Right lobe of liver (tissue), 6 donors: Measurements from ENCODE around the gene GLIS1. TPM values are rescaled to one million over a fixed set of nuclear protein-coding genes. Genes with fewer than 3 reads are reported as not detected.

Experiments used
- ATAC-seq, 4 donors: fragments of 200-7000 bp; cut with Tn5 transposase; one replicate each; pipeline ENCODE4 v1.9.1; 2020; ENCODE audit warnings: mild to moderate bottlenecking in 4 of 4, moderate library complexity in 4 of 4
- DNase-seq, 3 donors: peaks; one replicate each; pipeline ENCODE4 v3.0.0-alpha.2; 2020
- H3K27ac ChIP-seq, 3 donors: fragments of 200-600 bp; one replicate each; pipeline ENCODE4 v1.8.0; 2022
- H3K27me3 ChIP-seq, 2 donors: fragments of 200-600 bp; one replicate each; pipeline ENCODE4 v1.8.0; 2022
- H3K36me3 ChIP-seq, 4 donors: fragments of 200-600 bp; sonication (generic) in 1 of 4; one replicate each; pipeline versions ENCODE4 v1.5.1 to v1.8.0; 2017 to 2022; ENCODE audit warnings: control low read depth in 1 of 4
- H3K4me1 ChIP-seq, 4 donors: fragments of 200-600 bp; sonication (generic) in 1 of 4; one replicate each; pipeline versions ENCODE4 v1.5.1 to v1.8.0; 2017 to 2022; ENCODE audit warnings: control low read depth in 1 of 4
- H3K4me3 ChIP-seq, 3 donors: fragments of 200-600 bp; one replicate each; pipeline ENCODE4 v1.8.0; 2022
- H3K9me3 ChIP-seq, 4 donors: fragments of 200-600 bp; sonication (generic) in 1 of 4; one replicate each; pipeline versions ENCODE4 v1.5.1 to v1.8.0; 2017 to 2022; ENCODE audit warnings: control low read depth in 1 of 4
- CTCF ChIP-seq, 4 donors: fragments of 200-600 bp in 3 of 4; fragments of 450-650 bp in 1 of 4; IDR thresholded peaks; one replicate each; pipeline versions ENCODE4 v1.5.1 to v1.8.0; 2016 to 2022; ENCODE audit warnings: antibody characterized with exemption in 4 of 4, mild to moderate bottlenecking in 2 of 4
- POLR2A ChIP-seq: fragments of 450-650 bp; IDR thresholded peaks from one replicate; pipeline ENCODE4 v1.6.1; 2017; ENCODE audit warnings: antibody characterized with exemption, mild to moderate bottlenecking
- WGBS: methylation state at CpG from one replicate; pipeline ENCODE4 v1.1.6; 2018; ENCODE audit warnings: low coverage, low lambda C conversion rate; ENCODE audit not compliant: insufficient coverage; ENCODE audit errors: missing lambda C conversion rate; 5-methylcytosine and 5-hydroxymethylcytosine counted together
- intact Hi-C, 2 donors: fragments of 100-400 bp; cut with DNase I; formaldehyde crosslinking; loops; one replicate each; pipeline versions ENCODE4 v1.11.2 to v1.14.1; 2022
- total RNA-seq, 6 experiments: library from RNA; depleted of rRNA in 2 of 6; stranded (reverse); fragments of >200 nt in 2 of 6; fragmentation: NEBNext Ultra II Directional in 3 of 6; extraction: Animal tissue kit (Norgen Biotek cat#: 25700) in 3 of 6; gene quantifications; one replicate each; pipeline versions ENCODE4 v1.1.0 to v1.2.4, GENCODE V29; 2016 to 2023
- donor health status: DM: no; HTN: yes; CAD: no.
- donor health status: DM: no; HTN: no; CAD: no.
- donor health status: DM: no; HTN: no; CAD: no.
- donor health status: DM: no; HTN: yes; CAD: no.
- donor health status: DM: no; HTN: yes; CAD: no.

GLIS1 gene
- total RNA-seq, 6 experiments from 2014 or later, result not detected

DNA sequence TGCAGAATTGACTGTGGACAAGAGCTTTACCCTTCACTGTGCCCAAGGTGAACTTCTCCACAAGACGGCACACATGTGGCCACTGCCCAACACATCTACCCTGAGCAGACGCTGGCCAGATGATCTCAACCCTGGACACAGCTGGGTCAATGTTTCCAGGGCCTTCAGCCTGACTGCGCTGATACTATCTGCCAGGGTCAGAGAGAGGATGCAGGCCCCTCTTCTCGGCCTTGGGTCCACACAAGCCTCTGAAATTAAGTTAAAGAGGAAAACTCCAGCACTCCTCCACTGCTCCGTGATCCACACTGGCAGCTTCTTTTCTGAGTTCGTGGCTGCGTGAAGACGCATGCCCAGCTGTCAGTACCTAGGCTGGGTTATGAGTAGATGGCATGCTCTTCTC, 58.1 kb downstream of the GLIS1 start:
- Histone ChIP-seq H3K27ac (no peak overlapping the region), H3K4me3 (no peak overlapping the region), H3K27me3 (no peaks in the 10 kb centered on the region), H3K4me1 (no peaks in the 10 kb centered on the region), H3K36me3 (no peaks in the 10 kb centered on the region), H3K9me3 (no peaks in the 10 kb centered on the region)
- intact Hi-C loops, result no loop called here
- DNase-seq, result no peak
- WGBS, result 60% methylated on average over 2 of the region's 8 CpGs
- TF ChIP-seq CTCF (IDR thresholded peaks at IDR 0.05) (no peak), POLR2A (no peak)
- ATAC-seq, result no peak

- Histone ChIP-seq H3K36me3 (no peaks in the 10 kb centered on the region), H3K4me3 (no peak overlapping the region), H3K27me3 (no peaks in the 10 kb centered on the region), H3K27ac (no peak overlapping the region), H3K4me1 (no peaks in the 10 kb centered on the region), H3K9me3 (no peaks in the 10 kb centered on the region)
- ATAC-seq (no peak), DNase-seq (no peak)
- WGBS, result 48% methylated on average over 8 of the region's 15 CpGs
- TF ChIP-seq POLR2A, result no peak
- TF ChIP-seq CTCF (IDR thresholded peaks at IDR 0.05), result no peak
- intact Hi-C loops, result no loop called here
Measured at GRCh38 chr1:53678938-53679825, 59.8 kb downstream of the GLIS1 start.

GRCh38 chr1:53678507-53678906, 60.5 kb downstream of the GLIS1 start:
- 38% methylated on average over 1 of the region's 4 CpGs for WGBS
- no peak for ATAC-seq
- Histone ChIP-seq H3K27me3 (no peaks in the 10 kb centered on the region), H3K27ac (no peak overlapping the region), H3K4me1 (no peaks in the 10 kb centered on the region), H3K36me3 (no peaks in the 10 kb centered on the region), H3K9me3 (no peaks in the 10 kb centered on the region), H3K4me3 (no peak overlapping the region)
- intact Hi-C loops, result no loop called here
- TF ChIP-seq CTCF (IDR thresholded peaks at IDR 0.05) (no peak), POLR2A (no peak)
- DNase-seq, result no peak

GRCh38 chr1:53678046-53678445, 60.9 kb downstream of the GLIS1 start:
- no peak overlapping the region for H3K27ac ChIP-seq
- no peaks in the 10 kb centered on the region for H3K9me3 ChIP-seq
- no peaks in the 10 kb centered on the region for H3K27me3 ChIP-seq
- DNase-seq (no peak), ATAC-seq (no peak)
- intact Hi-C loops, result no loop called here
- no CpG with 5 or more reads among the region's 8 CpGs for WGBS
- no peaks in the 10 kb centered on the region for H3K4me1 ChIP-seq
- no peak overlapping the region for H3K4me3 ChIP-seq
- TF ChIP-seq POLR2A (no peak), CTCF (IDR thresholded peaks at IDR 0.05) (no peak)
- no peaks in the 10 kb centered on the region for H3K36me3 ChIP-seq
